GM12878 (cell line): ENCODE data around the gene POLR2I. TPM values are rescaled to one million over a fixed set of nuclear protein-coding genes. Genes with fewer than 3 reads are reported as not detected.
"Not testable (repeated sequence)": the region's sequence is repeated elsewhere in the genome, so short reads cannot be mapped to it uniquely, and the experiment has no call there.

Experiments used
- ATAC-seq: fragments of 200-7000 bp; cut with Tn5 transposase; 3 replicates; pipeline ENCODE4 v1.9.1; 2020; ENCODE audit warnings: mild to moderate bottlenecking, moderate library complexity
- BruUV-seq: library from RNA; stranded (reverse); fragments of 400-500 nt; replicated peaks from 2 replicates; lab custom pipeline; 2021; lab: Mats Ljungman, UMichigan
- CTCF ChIA-PET: fragments of 300-600 bp; sonication (Branson Sonifier 250); formaldehyde crosslinking; extraction: SDS; loops from one replicate; lab custom pipeline; 2021; ENCODE audit warnings: inconsistent platforms; lab: Yijun Ruan, JAX
- POLR2A ChIA-PET: fragments of 350-600 bp; formaldehyde crosslinking; extraction: SDS; loops from one replicate; lab custom pipeline; 2021; ENCODE audit warnings: inconsistent platforms; lab: Charles Lee
- RAD21 ChIA-PET: fragments of 300-600 bp; sonication (Branson Sonifier 250); formaldehyde crosslinking; loops from one replicate; lab custom pipeline; 2023; ENCODE audit warnings: antibody characterized with exemption; ENCODE audit not compliant: unreplicated experiment; lab: Charles Lee
- SMC1A ChIA-PET: fragments of 300-600 bp; sonication (Branson Sonifier 250); formaldehyde crosslinking; loops from one replicate; lab custom pipeline; 2023; ENCODE audit not compliant: unreplicated experiment, uncharacterized antibody; lab: Charles Lee
- DNase-seq: peaks from one replicate; pipeline ENCODE4 v3.0.0-alpha.2; 2011; ENCODE audit warnings: low read depth, low spot score
- FAIRE-seq: peaks from 3 replicates; lab custom pipeline; 2011; peaks lifted over from hg19 to GRCh38; lab: Jason Lieb, UNC
- H2AFZ ChIP-seq: 2 replicates; pipeline ENCODE4 v1.6.0; 2011; ENCODE audit warnings: low read depth, low read length, control low read depth; ENCODE audit not compliant: control insufficient read depth
- H3K27ac ChIP-seq: 2 replicates; pipeline ENCODE4 v1.5.1; 2011; ENCODE audit warnings: control low read depth; ENCODE audit not compliant: control insufficient read depth, insufficient read depth
- H3K27me3 ChIP-seq, 2 experiments: replicated peaks in 1 of 2; 2 replicates each; pipeline versions ENCODE4 v1.6.0 to v1.6.1; 2011; ENCODE audit warnings: low read length in 1 of 2; ENCODE audit not compliant: control insufficient read depth in 2 of 2, insufficient read depth in 2 of 2
- H3K36me3 ChIP-seq, 2 experiments: 2 replicates each; pipeline ENCODE4 v1.5.1; 2011; ENCODE audit warnings: low read length in 1 of 2; ENCODE audit not compliant: control insufficient read depth in 2 of 2, insufficient read depth in 2 of 2
- H3K4me1 ChIP-seq: 2 replicates; pipeline ENCODE4 v1.6.1; 2011; ENCODE audit warnings: mild to moderate bottlenecking, low read length, moderate library complexity, mixed read lengths; ENCODE audit not compliant: control insufficient read depth, insufficient read depth
- H3K4me2 ChIP-seq: 2 replicates; pipeline ENCODE4 v1.6.0; 2011; ENCODE audit warnings: control low read depth; ENCODE audit not compliant: control insufficient read depth, insufficient read depth
- H3K4me3 ChIP-seq: fragments of 200-600 bp; sonication (generic); 2 replicates; pipeline ENCODE4 v1.5.1; 2016
- H3K79me2 ChIP-seq: 2 replicates; pipeline ENCODE4 v1.6.0; 2011; ENCODE audit warnings: low read length; ENCODE audit not compliant: control insufficient read depth, insufficient read depth
- H3K9ac ChIP-seq: 2 replicates; pipeline ENCODE4 v1.8.0; 2011; ENCODE audit warnings: low read length, control low read depth, mixed read lengths; ENCODE audit not compliant: control insufficient read depth, insufficient read depth
- H3K9me3 ChIP-seq: replicated peaks from 3 replicates; pipeline ENCODE4 v1.5.1; 2011; ENCODE audit warnings: mild to moderate bottlenecking, low read length; ENCODE audit not compliant: control insufficient read depth, insufficient read depth
- H4K20me1 ChIP-seq: 2 replicates; pipeline ENCODE4 v1.6.0; 2011; ENCODE audit not compliant: control insufficient read depth, insufficient read depth
- BHLHE40 ChIP-seq, 2 experiments: fragments of 450-650 bp in 1 of 2; IDR thresholded peaks; 2 replicates each; pipeline ENCODE4 v1.6.1; 2011 to 2017; ENCODE audit warnings: low read depth in 2 of 2, borderline replicate concordance in 1 of 2, improper control_type of control experiment in 1 of 2, low read length in 1 of 2, mild to moderate bottlenecking in 1 of 2
- BMI1 ChIP-seq: fragments of 450-650 bp; IDR thresholded peaks from 2 replicates; pipeline ENCODE4 v1.6.1; 2016; ENCODE audit warnings: mild to moderate bottlenecking, moderate library complexity, borderline replicate concordance
- E4F1 ChIP-seq: fragments of 450-650 bp; IDR thresholded peaks from 2 replicates; pipeline ENCODE4 v1.6.1; 2018; ENCODE audit warnings: borderline replicate concordance, mild to moderate bottlenecking; ENCODE audit not compliant: partially characterized antibody
- EGR1 ChIP-seq, 2 experiments: IDR thresholded peaks; 1 replicate in 1 of 2; 2 replicates in 1 of 2; pipeline ENCODE4 v1.6.1; 2011 to 2012; ENCODE audit warnings: low read depth in 2 of 2, low read length in 2 of 2, borderline replicate concordance in 1 of 2, mild to moderate bottlenecking in 1 of 2, moderate library complexity in 1 of 2
- EP300 ChIP-seq, 2 experiments: fragments of 150-350 bp in 1 of 2; IDR thresholded peaks; 2 replicates each; pipeline ENCODE4 v1.6.1; 2011 to 2012; ENCODE audit warnings: low read depth in 2 of 2, low read length in 2 of 2, borderline replicate concordance in 1 of 2, improper control_type of control experiment in 1 of 2, inconsistent platforms in 1 of 2; ENCODE audit not compliant: control insufficient read depth in 1 of 2
- SPI1 ChIP-seq: IDR thresholded peaks from 2 replicates; pipeline ENCODE4 v1.6.1; 2011; ENCODE audit warnings: low read depth, mild to moderate bottlenecking, low read length, moderate library complexity, borderline replicate concordance; ENCODE audit not compliant: insufficient read depth
- USF1 ChIP-seq: IDR thresholded peaks from 2 replicates; pipeline ENCODE4 v1.6.1; 2011; ENCODE audit warnings: borderline replicate concordance, low read depth, mild to moderate bottlenecking, moderate library complexity, mixed read lengths, low read length; ENCODE audit not compliant: insufficient read depth; ENCODE audit errors: extremely low read length
- USF2 ChIP-seq: IDR thresholded peaks from 2 replicates; pipeline ENCODE4 v1.6.1; 2011; ENCODE audit warnings: low read depth, low read length, improper control_type of control experiment, borderline replicate concordance
- ZNF622 ChIP-seq: fragments of 450-650 bp; IDR thresholded peaks from 2 replicates; pipeline ENCODE4 v1.6.1; 2017; ENCODE audit warnings: mild to moderate bottlenecking, inconsistent platforms
- WGBS: methylation state at CpG from one replicate; pipeline ENCODE4 v1.1.6; 2016; ENCODE audit warnings: low lambda C conversion rate; ENCODE audit not compliant: insufficient replicate concordance, insufficient coverage; ENCODE audit errors: missing lambda C conversion rate; 5-methylcytosine and 5-hydroxymethylcytosine counted together
- in situ Hi-C: fragments of 300-500 bp; cut with MboI; formaldehyde crosslinking; loops from 9 replicates; pipeline ENCODE4 v1.14.3; 2018; ENCODE audit warnings: mixed read lengths
- intact Hi-C: fragments of 100-400 bp; cut with micrococcal nuclease; formaldehyde crosslinking; loops from one replicate; pipeline ENCODE4 v1.14.2; 2022; ENCODE audit not compliant: unreplicated experiment
- polyA plus RNA-seq, 11 experiments: library from polyadenylated mRNA; depleted of rRNA in 4 of 11; unstranded in 6 of 11; stranded (reverse) in 5 of 11; fragments of >200 nt; fragmentation: Nextera tagmentation in 4 of 11; fragmentation: Illumina TruSeq in 1 of 11; extraction: Ambion mirVana in 4 of 11; extraction: Trizol in 1 of 11; gene quantifications; 1 replicate in 1 of 11; 2 replicates in 10 of 11; pipeline versions ENCODE4 v1.2.1 to v1.2.3, GENCODE V29; 2011 to 2016; ENCODE audit warnings: inconsistent platforms in 2 of 11, missing spikeins in 2 of 11, low read depth in 1 of 11
- total RNA-seq, 4 experiments: library from RNA; depleted of rRNA in 3 of 4; stranded (reverse); fragments of >200 nt in 3 of 4; fragmentation: Illumina TruSeq in 1 of 4; extraction: Trizol in 1 of 4; gene quantifications; 2 replicates each; pipeline versions ENCODE4 v1.2.1 to v1.2.3, GENCODE V29; 2013 to 2021

The POLR2I gene
- total and polyA plus RNA-seq, 10 of the 15 experiments (the other 5 are each of a cell fraction or from before 2014, with no cell fraction given), result 30.9 to 272 (median 202) TPM

- intact Hi-C loops, H3K27ac ChIP-seq, DNase-seq, BruUV-seq, RAD21 ChIA-PET, SMC1A ChIA-PET, H2AFZ ChIP-seq, H3K27me3 ChIP-seq, H3K9me3 ChIP-seq, POLR2A ChIA-PET, H3K4me1 ChIP-seq, H3K79me2 ChIP-seq, in situ Hi-C loops, FAIRE-seq, H3K4me3 ChIP-seq, H3K9ac ChIP-seq, ATAC-seq, H4K20me1 ChIP-seq, CTCF ChIA-PET, H3K4me2 ChIP-seq: not testable (repeated sequence)
- peaks cover 7 to 31% of the 10 kb centered on the region in 2 experiments; a peak in 3 of 4 replicates for H3K36me3 ChIP-seq
- 97% methylated on average over 18 of the region's 57 CpGs for WGBS
Measured at GRCh38 chr19:36068810-36069499, 45.7 kb downstream of the POLR2I start.

- RAD21 ChIA-PET, result no interaction called here
- no TSS peak for BruUV-seq
- no peak overlapping the region for H2AFZ ChIP-seq
- H3K9me3 ChIP-seq, result no peaks in the 10 kb centered on the region
- no peaks in the 10 kb centered on the region for H3K27me3 ChIP-seq
- no peaks in the 10 kb centered on the region for H4K20me1 ChIP-seq
- H3K27ac ChIP-seq, result no peak overlapping the region
- no peak overlapping the region for H3K4me3 ChIP-seq
- no peak overlapping the region for H3K4me2 ChIP-seq
- H3K79me2 ChIP-seq, result no peaks in the 10 kb centered on the region
- POLR2A ChIA-PET, result no interaction called here
- CTCF ChIA-PET, result no interaction called here
- FAIRE-seq (no peak), ATAC-seq (no peak), DNase-seq (no peak)
- SMC1A ChIA-PET, result no interaction called here
- WGBS, result 93% methylated on average over 11 of the region's 11 CpGs
- H3K4me1 ChIP-seq, result no peaks in the 10 kb centered on the region
- intact Hi-C loops (no loop called here), in situ Hi-C loops (no loop called here)
- peaks cover 8 to 34% of the 10 kb centered on the region in 2 experiments; a peak in 3 of 4 replicates for H3K36me3 ChIP-seq
- H3K9ac ChIP-seq, result no peak overlapping the region
- no peak for TF ChIP-seq EGR1 (IDR thresholded peaks at IDR 0.05; ENCODE audit: borderline replicate concordance in 1 of 2, low read depth in 2 of 2, low read length in 2 of 2)
- no peak for TF ChIP-seq SPI1
- TF ChIP-seq ZNF622, result no peak
- no peak for TF ChIP-seq USF1
- TF ChIP-seq BHLHE40 (IDR thresholded peaks at IDR 0.05; ENCODE audit: borderline replicate concordance in 1 of 2, low read depth in 2 of 2, low read length in 1 of 2), result no peak
- no peak for TF ChIP-seq EP300 (IDR thresholded peaks at IDR 0.05; ENCODE audit: borderline replicate concordance in 1 of 2, control insufficient read depth in 1 of 2, low read depth in 2 of 2, low read length in 2 of 2)
- TF ChIP-seq BMI1, result no peak
- TF ChIP-seq E4F1, result no peak
- TF ChIP-seq USF2, result no peak
Measured at GRCh38 chr19:36067681-36068080, 47.0 kb downstream of the POLR2I start.
